ENCODE results near the gene F2. TPM values are rescaled to one million over a fixed set of nuclear protein-coding genes. Genes with fewer than 3 reads are reported as not detected.
A peak's percentile ranks its signal among the peaks of the same experiment; 100 is the strongest.

Gene F2
- total RNA-seq, 1 donor from 2014 or later: not detected

DNA sequence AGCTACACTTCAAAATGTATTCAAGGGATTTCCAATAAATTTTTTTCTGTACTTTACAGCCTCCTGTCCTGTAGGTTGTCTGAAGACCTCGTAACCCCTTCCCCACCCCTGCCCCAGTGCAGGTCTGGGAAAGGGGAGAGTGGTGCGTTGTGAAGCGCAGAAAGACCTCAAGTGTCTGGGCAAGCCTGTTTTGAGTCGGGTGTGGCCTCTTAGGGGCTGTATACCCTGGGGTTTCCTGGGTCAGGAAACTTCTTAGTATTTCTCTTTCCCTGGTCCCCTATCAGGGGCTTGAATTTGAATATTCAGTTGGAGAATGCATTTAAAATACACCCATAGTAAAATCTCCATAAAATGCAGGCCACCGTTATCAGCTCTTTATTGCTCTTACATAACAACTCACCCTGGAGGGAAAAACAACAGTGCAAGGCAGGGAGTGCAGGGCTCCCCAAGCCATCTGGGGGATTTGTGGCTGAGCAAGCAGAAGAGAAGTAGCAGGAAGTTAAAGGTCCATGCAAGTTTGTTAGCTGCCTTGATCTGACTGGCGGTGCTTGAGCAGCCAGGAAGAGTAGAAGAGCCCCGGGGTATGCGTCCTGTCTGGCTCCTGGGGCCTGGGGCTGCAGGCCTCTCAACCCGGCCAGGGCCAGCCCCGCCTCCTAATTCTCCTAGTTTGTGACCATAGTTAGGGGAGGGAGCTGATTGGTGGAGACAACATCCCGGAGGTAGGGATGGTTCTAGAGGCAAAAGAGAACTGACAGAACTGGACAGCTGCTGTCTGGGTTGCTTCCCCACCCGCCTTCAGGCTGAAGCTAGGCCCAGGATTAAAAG is 44.3 kb upstream of the F2 start:
- ATAC-seq (peak; percentile 18), DNase-seq (peak; percentile 64)
- H3K27ac ChIP-seq: peak overlapping the region; percentile 84
- H3K4me3 ChIP-seq: no peak overlapping the region
- TF ChIP-seq, protein P1, sequence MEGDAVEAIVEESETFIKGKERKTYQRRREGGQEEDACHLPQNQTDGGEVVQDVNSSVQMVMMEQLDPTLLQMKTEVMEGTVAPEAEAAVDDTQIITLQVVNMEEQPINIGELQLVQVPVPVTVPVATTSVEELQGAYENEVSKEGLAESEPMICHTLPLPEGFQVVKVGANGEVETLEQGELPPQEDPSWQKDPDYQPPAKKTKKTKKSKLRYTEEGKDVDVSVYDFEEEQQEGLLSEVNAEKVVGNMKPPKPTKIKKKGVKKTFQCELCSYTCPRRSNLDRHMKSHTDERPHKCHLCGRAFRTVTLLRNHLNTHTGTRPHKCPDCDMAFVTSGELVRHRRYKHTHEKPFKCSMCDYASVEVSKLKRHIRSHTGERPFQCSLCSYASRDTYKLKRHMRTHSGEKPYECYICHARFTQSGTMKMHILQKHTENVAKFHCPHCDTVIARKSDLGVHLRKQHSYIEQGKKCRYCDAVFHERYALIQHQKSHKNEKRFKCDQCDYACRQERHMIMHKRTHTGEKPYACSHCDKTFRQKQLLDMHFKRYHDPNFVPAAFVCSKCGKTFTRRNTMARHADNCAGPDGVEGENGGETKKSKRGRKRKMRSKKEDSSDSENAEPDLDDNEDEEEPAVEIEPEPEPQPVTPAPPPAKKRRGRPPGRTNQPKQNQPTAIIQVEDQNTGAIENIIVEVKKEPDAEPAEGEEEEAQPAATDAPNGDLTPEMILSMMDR (IDR thresholded peaks at IDR 0.05): no peak
- H3K9me3 ChIP-seq: no peaks in the 10 kb centered on the region
- peaks cover 75% of the 10 kb centered on the region for H3K36me3 ChIP-seq
- intact Hi-C loops (cut with DNase I): no loop called here
- peaks cover 34% of the 10 kb centered on the region for H3K4me1 ChIP-seq
- no peaks in the 10 kb centered on the region for H3K27me3 ChIP-seq

DNA sequence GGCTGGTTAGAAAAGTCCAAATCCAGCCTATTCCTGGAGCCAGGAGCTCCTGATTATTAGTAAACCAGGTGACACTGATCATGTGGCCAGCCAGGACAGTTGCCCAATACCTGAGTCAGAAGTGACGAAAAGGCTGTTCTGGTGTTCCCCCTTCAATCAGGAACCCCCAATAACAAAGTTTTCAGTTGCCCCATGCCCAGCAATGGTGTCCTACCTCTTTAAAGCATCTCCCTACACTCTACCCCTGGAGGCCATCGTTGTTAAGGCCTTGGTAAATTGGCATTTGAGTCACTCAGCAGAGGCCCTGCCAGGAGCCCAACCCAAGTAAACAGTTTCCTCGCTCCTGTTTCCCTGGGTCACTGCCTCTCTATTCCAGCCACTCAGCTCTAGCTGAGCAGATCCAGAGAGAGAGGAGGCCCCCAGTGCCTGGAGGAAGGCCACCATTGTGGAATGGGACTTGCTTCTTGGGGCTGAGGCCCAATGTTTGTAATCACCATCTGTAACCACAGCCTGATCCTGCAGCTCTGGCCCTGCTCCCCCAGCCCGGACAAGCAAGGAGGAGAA is 43.6 kb upstream of the F2 start:
- H3K27me3 ChIP-seq: no peaks in the 10 kb centered on the region
- DNase-seq (peak; percentile 62), ATAC-seq (peak; percentile 61)
- TF ChIP-seq, protein P1 (IDR thresholded peaks at IDR 0.05): no peak
- peaks cover 75% of the 10 kb centered on the region for H3K36me3 ChIP-seq
- H3K9me3 ChIP-seq: no peaks in the 10 kb centered on the region
- peaks cover 33% of the 10 kb centered on the region for H3K4me1 ChIP-seq
- H3K4me3 ChIP-seq: no peak overlapping the region
- H3K27ac ChIP-seq: peak overlapping the region; percentile 84
- intact Hi-C loops (cut with DNase I): no loop called here

DNA sequence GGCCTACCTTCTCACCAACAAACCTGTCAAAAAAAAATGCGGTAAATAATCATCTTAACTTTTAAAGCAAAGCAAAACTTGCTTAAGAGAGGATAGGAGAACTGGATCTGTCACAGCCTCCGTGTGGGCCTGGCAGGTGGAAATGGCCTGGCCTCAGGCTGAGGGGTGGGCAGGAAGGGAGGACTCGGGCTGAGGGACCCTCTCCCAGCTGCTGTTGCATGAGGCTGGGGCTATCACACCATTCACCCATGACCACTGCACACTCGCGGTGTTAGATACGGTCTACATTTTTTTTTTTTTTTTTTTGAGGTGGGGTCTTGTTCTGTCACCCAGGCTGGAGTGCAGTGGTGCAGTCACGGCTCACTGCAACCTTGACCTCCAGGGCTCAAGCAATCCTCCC is 43.1 kb upstream of the F2 start:
- peaks cover 28% of the 10 kb centered on the region for H3K4me1 ChIP-seq
- ATAC-seq: no peak
- H3K4me3 ChIP-seq: no peak overlapping the region
- H3K27ac ChIP-seq: peak overlapping the region; percentile 84
- no peak for DNase-seq
- no peaks in the 10 kb centered on the region for H3K27me3 ChIP-seq
- intact Hi-C loops (cut with DNase I): no loop called here
- TF ChIP-seq, protein P1 (IDR thresholded peaks at IDR 0.05): no peak
- H3K36me3 ChIP-seq: peaks cover 75% of the 10 kb centered on the region
- H3K9me3 ChIP-seq: no peaks in the 10 kb centered on the region

DNA sequence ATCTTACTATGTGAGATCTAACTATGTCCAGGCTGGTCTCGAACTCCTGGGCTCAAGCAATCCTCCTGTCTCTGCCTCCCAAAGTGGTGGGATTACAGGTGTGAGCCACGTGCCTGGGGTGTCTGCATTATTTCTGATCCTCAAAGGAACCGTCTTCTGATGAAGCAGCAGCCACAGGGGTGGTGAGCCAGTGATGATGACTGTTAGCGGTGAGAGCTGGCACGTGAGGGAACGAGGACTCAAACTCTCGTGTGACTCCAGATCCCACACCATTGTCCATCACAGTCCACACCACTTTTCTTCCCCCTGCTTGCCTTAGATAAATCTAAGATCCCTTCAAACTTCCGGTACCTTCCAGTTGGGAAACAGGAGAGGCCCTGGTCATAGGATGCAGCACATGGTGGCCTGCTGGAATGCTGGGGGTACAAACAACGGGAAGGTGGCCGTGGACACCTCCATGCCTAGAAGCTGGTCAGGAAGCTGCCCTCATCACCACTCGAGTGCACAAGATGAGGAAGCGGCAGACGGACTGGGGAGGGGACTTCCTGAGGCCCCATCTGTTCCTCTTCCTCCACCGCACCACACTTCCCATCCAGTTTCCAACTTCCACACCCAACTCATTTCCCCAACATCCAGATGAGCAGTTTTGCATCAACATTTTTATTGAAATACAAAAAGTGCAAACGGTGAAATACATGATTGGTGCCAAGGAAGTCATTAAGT is 42.4 kb upstream of the F2 start:
- ATAC-seq (no peak), DNase-seq (peak; percentile 58)
- H3K4me3 ChIP-seq: no peak overlapping the region
- H3K27ac ChIP-seq: no peak overlapping the region
- TF ChIP-seq, protein P1 (IDR thresholded peaks at IDR 0.05): no peak
- H3K27me3 ChIP-seq: no peaks in the 10 kb centered on the region
- H3K9me3 ChIP-seq: no peaks in the 10 kb centered on the region
- intact Hi-C loops (cut with DNase I): no loop called here
- peaks cover 75% of the 10 kb centered on the region for H3K36me3 ChIP-seq
- peaks cover 28% of the 10 kb centered on the region for H3K4me1 ChIP-seq

DNA sequence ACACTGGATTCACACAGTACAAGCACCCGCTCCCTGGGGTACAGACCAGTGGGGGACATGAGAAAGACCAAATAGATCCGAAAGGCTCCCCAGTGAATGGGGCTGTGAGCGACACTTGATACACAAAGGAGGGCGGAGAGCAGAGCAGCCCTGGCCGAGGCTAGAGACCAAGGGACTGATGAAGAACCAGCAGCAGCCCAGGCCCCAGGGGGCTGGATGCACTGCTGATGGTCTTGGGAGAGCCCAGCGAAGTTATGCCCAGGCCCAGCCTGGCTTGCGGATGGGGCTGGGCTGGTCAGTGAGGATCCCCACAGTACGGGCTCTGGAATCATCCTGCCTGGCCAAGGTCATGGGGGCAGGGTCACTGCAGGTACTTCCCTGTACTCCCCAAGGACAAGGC is 41.8 kb upstream of the F2 start:
- no peaks in the 10 kb centered on the region for H3K27me3 ChIP-seq
- H3K27ac ChIP-seq: no peak overlapping the region
- DNase-seq (peak; percentile 58), ATAC-seq (no peak)
- H3K4me1 ChIP-seq: peaks cover 28% of the 10 kb centered on the region
- TF ChIP-seq, protein P1 (IDR thresholded peaks at IDR 0.05): no peak
- no peaks in the 10 kb centered on the region for H3K9me3 ChIP-seq
- intact Hi-C loops (cut with DNase I): no loop called here
- H3K4me3 ChIP-seq: no peak overlapping the region
- peaks cover 72% of the 10 kb centered on the region for H3K36me3 ChIP-seq

All from upper lobe of right lung (tissue), 1 donor.